Mesothelial cell of epicardium (in vitro differentiated cells): Measurements from ENCODE around the gene SMOC2. TPM values are rescaled to one million over a fixed set of nuclear protein-coding genes. Genes with fewer than 3 reads are reported as not detected.
"Not testable (repeated sequence)": the region's sequence is repeated elsewhere in the genome, so short reads cannot be mapped to it uniquely, and the experiment has no call there.

Source experiments
- DNase-seq, 2 experiments: peaks; one replicate each; pipeline ENCODE4 v3.0.0; 2021; ENCODE audit warnings: low spot score in 2 of 2; ENCODE audit not compliant: unreplicated experiment in 2 of 2
- H3K27ac Mint-ChIP-seq: 2 replicates; pipeline ENCODE4 v1.8.0; 2021; ENCODE audit warnings: mixed read lengths
- H3K27me3 Mint-ChIP-seq: 2 replicates; pipeline ENCODE4 v1.8.0; 2021; ENCODE audit warnings: low read depth, mixed read lengths
- H3K36me3 Mint-ChIP-seq: 2 replicates; pipeline ENCODE4 v1.8.0; 2021; ENCODE audit warnings: mixed read lengths
- H3K4me1 Mint-ChIP-seq: 2 replicates; pipeline ENCODE4 v1.8.0; 2021; ENCODE audit warnings: mixed read lengths
- H3K4me3 Mint-ChIP-seq: 2 replicates; pipeline ENCODE4 v1.8.0; 2021; ENCODE audit warnings: mild to moderate bottlenecking, moderate library complexity, mixed read lengths
- H3K9me3 Mint-ChIP-seq: 2 replicates; pipeline ENCODE4 v1.8.0; 2021; ENCODE audit warnings: mixed read lengths
- CTCF ChIP-seq: fragments of 200-600 bp; sonication (generic); IDR thresholded peaks from one replicate; pipeline ENCODE4 v1.5.0; 2021; ENCODE audit warnings: antibody characterized with exemption; ENCODE audit not compliant: unreplicated experiment
- total RNA-seq: library from RNA; stranded (reverse); gene quantifications from 3 replicates; pipeline ENCODE4 v1.2.1, GENCODE V29; 2021

SMOC2 gene
- total RNA-seq, 1 donor from 2014 or later: 4.4 TPM

- no peak for DNase-seq
- Mint-ChIP-seq H3K4me3 (no peak overlapping the region), H3K9me3 (peaks cover 10% of the 10 kb centered on the region), H3K36me3 (peaks cover 3% of the 10 kb centered on the region), H3K27ac (no peak overlapping the region), H3K27me3 (no peaks in the 10 kb centered on the region), H3K4me1 (peaks cover 19% of the 10 kb centered on the region)
- no peak for TF ChIP-seq CTCF
Measured at GRCh38 chr6:168675933-168676551, 235.1 kb downstream of the SMOC2 start.

GRCh38 chr6:168676552-168677322 is 235.8 kb downstream of the SMOC2 start:
- H3K36me3 Mint-ChIP-seq: peaks cover 3% of the 10 kb centered on the region
- peak overlapping the region; percentile 52 for H3K27ac Mint-ChIP-seq
- DNase-seq: no peak
- TF ChIP-seq CTCF: no peak
- H3K4me3 Mint-ChIP-seq: no peak overlapping the region
- H3K4me1 Mint-ChIP-seq: peaks cover 19% of the 10 kb centered on the region
- no peaks in the 10 kb centered on the region for H3K27me3 Mint-ChIP-seq
- peaks cover 10% of the 10 kb centered on the region for H3K9me3 Mint-ChIP-seq

GRCh38 chr6:168677323-168677781 is 236.4 kb downstream of the SMOC2 start:
- H3K27me3 Mint-ChIP-seq, H3K36me3 Mint-ChIP-seq, DNase-seq, H3K4me3 Mint-ChIP-seq: not testable (repeated sequence)
- Mint-ChIP-seq H3K4me1 (peaks cover 19% of the 10 kb centered on the region), H3K27ac (peak overlapping the region; percentile 89), H3K9me3 (peaks cover 10% of the 10 kb centered on the region)

GRCh38 chr6:168678077-168678476 is 237.1 kb downstream of the SMOC2 start:
- Mint-ChIP-seq H3K4me3 (no peak overlapping the region), H3K27me3 (no peaks in the 10 kb centered on the region), H3K4me1 (peaks cover 19% of the 10 kb centered on the region), H3K27ac (peak overlapping the region; percentile 89), H3K36me3 (peaks cover 3% of the 10 kb centered on the region), H3K9me3 (peaks cover 10% of the 10 kb centered on the region)
- no peak for TF ChIP-seq CTCF
- no peak for DNase-seq

GRCh38 chr6:168678588-168678987 is 237.6 kb downstream of the SMOC2 start:
- TF ChIP-seq CTCF: no peak
- H3K27me3 Mint-ChIP-seq: no peaks in the 10 kb centered on the region
- H3K4me1 Mint-ChIP-seq: peaks cover 22% of the 10 kb centered on the region
- peaks cover 3% of the 10 kb centered on the region for H3K36me3 Mint-ChIP-seq
- peak overlapping the region; percentile 82 for H3K27ac Mint-ChIP-seq
- no peak overlapping the region for H3K4me3 Mint-ChIP-seq
- peaks cover 10% of the 10 kb centered on the region for H3K9me3 Mint-ChIP-seq
- no peak for DNase-seq

- Mint-ChIP-seq H3K36me3 (peaks cover 3% of the 10 kb centered on the region), H3K27me3 (peaks cover 1% of the 10 kb centered on the region), H3K4me1 (peaks cover 26% of the 10 kb centered on the region), H3K27ac (no peak overlapping the region), H3K9me3 (peaks cover 10% of the 10 kb centered on the region), H3K4me3 (no peak overlapping the region)
- DNase-seq: no peak
- no peak for TF ChIP-seq CTCF
Measured at GRCh38 chr6:168681748-168682147, 240.8 kb downstream of the SMOC2 start.
